ENCODE data around the gene SLC4A9.

The SLC4A9 gene

DNA sequence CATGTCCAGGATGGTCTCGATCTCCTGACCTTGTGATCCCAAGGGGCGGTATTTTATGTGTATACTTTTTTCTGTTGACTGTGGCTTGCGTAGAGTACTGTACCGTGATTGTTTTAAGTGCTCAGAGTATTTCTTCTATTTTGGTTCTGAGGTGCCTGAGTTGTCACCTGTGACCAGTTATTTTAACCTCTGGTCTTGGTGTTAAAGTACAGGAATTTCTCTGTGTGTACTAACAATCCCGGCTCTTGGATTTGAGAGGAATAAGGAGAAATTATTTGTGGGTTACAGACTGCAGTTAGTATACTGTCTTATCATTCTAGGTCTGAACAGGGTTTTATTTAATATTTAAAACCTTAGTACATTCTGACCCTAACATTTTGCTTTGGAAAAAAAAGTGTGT lies 43.6 kb downstream of the SLC4A9 start:
- Histone ChIP-seq H3K27me3 (ENCODE audit: low read length) (no peaks in the 10 kb centered on the region), H3K9me2 (replicated peaks; ENCODE audit: insufficient read depth, low read length) (no peaks in the 10 kb centered on the region), H3K4me2 (ENCODE audit: low read depth, low read length, poor library complexity, severe bottlenecking) (peak overlapping the region; percentile 79), H3K79me2 (ENCODE audit: insufficient read depth, low read length) (peaks cover 89% of the 10 kb centered on the region), H3K9ac (ENCODE audit: low read length) (peak overlapping the region; percentile 97), H3K36me3 (ENCODE audit: low read length) (no peaks in the 10 kb centered on the region), H2AFZ (ENCODE audit: low read depth, low read length, severe bottlenecking) (no peak overlapping the region), H4K20me1 (ENCODE audit: low read depth, low read length) (peaks cover 29% of the 10 kb centered on the region; the same call in 1 of the 2 replicates), H3F3A (ENCODE audit: insufficient read depth) (peaks cover 13% of the 10 kb centered on the region), H3K27ac (ENCODE audit: low read depth, low read length) (0 out of 2 replicates have a peak overlapping the region, but pooled peaks have one; percentile 7), H3K9me3 (ENCODE audit: insufficient read depth, low read length) (no peaks in the 10 kb centered on the region), H3K4me3 (ENCODE audit: insufficient read depth, low read length, poor library complexity, severe bottlenecking) (peak overlapping the region; percentile 78)
- TF ChIP-seq, protein P1, sequence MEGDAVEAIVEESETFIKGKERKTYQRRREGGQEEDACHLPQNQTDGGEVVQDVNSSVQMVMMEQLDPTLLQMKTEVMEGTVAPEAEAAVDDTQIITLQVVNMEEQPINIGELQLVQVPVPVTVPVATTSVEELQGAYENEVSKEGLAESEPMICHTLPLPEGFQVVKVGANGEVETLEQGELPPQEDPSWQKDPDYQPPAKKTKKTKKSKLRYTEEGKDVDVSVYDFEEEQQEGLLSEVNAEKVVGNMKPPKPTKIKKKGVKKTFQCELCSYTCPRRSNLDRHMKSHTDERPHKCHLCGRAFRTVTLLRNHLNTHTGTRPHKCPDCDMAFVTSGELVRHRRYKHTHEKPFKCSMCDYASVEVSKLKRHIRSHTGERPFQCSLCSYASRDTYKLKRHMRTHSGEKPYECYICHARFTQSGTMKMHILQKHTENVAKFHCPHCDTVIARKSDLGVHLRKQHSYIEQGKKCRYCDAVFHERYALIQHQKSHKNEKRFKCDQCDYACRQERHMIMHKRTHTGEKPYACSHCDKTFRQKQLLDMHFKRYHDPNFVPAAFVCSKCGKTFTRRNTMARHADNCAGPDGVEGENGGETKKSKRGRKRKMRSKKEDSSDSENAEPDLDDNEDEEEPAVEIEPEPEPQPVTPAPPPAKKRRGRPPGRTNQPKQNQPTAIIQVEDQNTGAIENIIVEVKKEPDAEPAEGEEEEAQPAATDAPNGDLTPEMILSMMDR (IDR thresholded peaks at IDR 0.05; ENCODE audit: insufficient read depth, low read length, poor library complexity, severe bottlenecking), result no peak
- TF ChIP-seq EZH2phosphoT487 (conservative IDR thresholded peaks at IDR 0.05; ENCODE audit: low read length), result no peak

- no peak overlapping the region for H3K9ac ChIP-seq (ENCODE audit: low read length)
- no peak overlapping the region for H2AFZ ChIP-seq (ENCODE audit: low read depth, low read length, severe bottlenecking)
- peak overlapping the region; percentile 9 for H3K4me2 ChIP-seq (ENCODE audit: low read depth, low read length, poor library complexity, severe bottlenecking)
- H3F3A ChIP-seq (ENCODE audit: insufficient read depth), result peaks cover 15% of the 10 kb centered on the region
- H4K20me1 ChIP-seq (ENCODE audit: low read depth, low read length), result peaks cover 59% of the 10 kb centered on the region
- no peak for TF ChIP-seq EZH2phosphoT487 (conservative IDR thresholded peaks at IDR 0.05; ENCODE audit: low read length)
- TF ChIP-seq, protein P1 (IDR thresholded peaks at IDR 0.05; ENCODE audit: insufficient read depth, low read length, poor library complexity, severe bottlenecking), result no peak
- no peaks in the 10 kb centered on the region for H3K9me2 ChIP-seq (replicated peaks; ENCODE audit: insufficient read depth, low read length)
- H3K27ac ChIP-seq (ENCODE audit: low read depth, low read length), result no peak overlapping the region
- no peaks in the 10 kb centered on the region for H3K27me3 ChIP-seq (ENCODE audit: low read length)
- no peak overlapping the region for H3K4me3 ChIP-seq (ENCODE audit: insufficient read depth, low read length, poor library complexity, severe bottlenecking)
- H3K9me3 ChIP-seq (ENCODE audit: insufficient read depth, low read length), result no peaks in the 10 kb centered on the region
- H3K79me2 ChIP-seq (ENCODE audit: insufficient read depth, low read length), result peaks cover 100% of the 10 kb centered on the region
- H3K36me3 ChIP-seq (ENCODE audit: low read length), result peaks cover 15% of the 10 kb centered on the region
Observed at GRCh38 chr5:140408750-140409241, 48.8 kb downstream of the SLC4A9 start.

GRCh38 chr5:140413230-140413629 lies 53.2 kb downstream of the SLC4A9 start:
- Histone ChIP-seq H3K27me3 (ENCODE audit: low read length) (no peaks in the 10 kb centered on the region), H3K4me3 (ENCODE audit: insufficient read depth, low read length, poor library complexity, severe bottlenecking) (no peak overlapping the region), H3K79me2 (ENCODE audit: insufficient read depth, low read length) (peaks cover 97% of the 10 kb centered on the region), H2AFZ (ENCODE audit: low read depth, low read length, severe bottlenecking) (no peak overlapping the region), H3K36me3 (ENCODE audit: low read length) (peaks cover 18% of the 10 kb centered on the region), H3K9me3 (ENCODE audit: insufficient read depth, low read length) (no peaks in the 10 kb centered on the region), H3F3A (ENCODE audit: insufficient read depth) (peaks cover 12% of the 10 kb centered on the region), H3K9ac (ENCODE audit: low read length) (no peak overlapping the region), H4K20me1 (ENCODE audit: low read depth, low read length) (peaks cover 46% of the 10 kb centered on the region), H3K4me2 (ENCODE audit: low read depth, low read length, poor library complexity, severe bottlenecking) (no peak overlapping the region), H3K27ac (ENCODE audit: low read depth, low read length) (no peak overlapping the region), H3K9me2 (replicated peaks; ENCODE audit: insufficient read depth, low read length) (no peaks in the 10 kb centered on the region)
- no peak for TF ChIP-seq EZH2phosphoT487 (conservative IDR thresholded peaks at IDR 0.05; ENCODE audit: low read length)
- TF ChIP-seq, protein P1 (IDR thresholded peaks at IDR 0.05; ENCODE audit: insufficient read depth, low read length, poor library complexity, severe bottlenecking), result no peak

Measured in SU-DHL-6 (cell line).